Thyroid gland (tissue), 4 donors: ENCODE data around the gene VPS54.

ENCODE experiments used
- CTCF ChIP-seq, 6 experiments: fragments of 200-600 bp in 3 of 6; fragments of 450-650 bp in 3 of 6; sonication (generic) in 3 of 6; IDR thresholded peaks; one replicate each; pipeline ENCODE4 v1.5.1; 2016 to 2019; ENCODE audit warnings: antibody characterized with exemption in 6 of 6, mild to moderate bottlenecking in 2 of 6, inconsistent platforms in 1 of 6, moderate library complexity in 1 of 6
- POLR2A ChIP-seq, 2 donors: fragments of 450-650 bp; IDR thresholded peaks; one replicate each; pipeline ENCODE4 v1.6.1; 2017; ENCODE audit warnings: antibody characterized with exemption in 2 of 2, mild to moderate bottlenecking in 2 of 2, moderate library complexity in 1 of 2

DNA sequence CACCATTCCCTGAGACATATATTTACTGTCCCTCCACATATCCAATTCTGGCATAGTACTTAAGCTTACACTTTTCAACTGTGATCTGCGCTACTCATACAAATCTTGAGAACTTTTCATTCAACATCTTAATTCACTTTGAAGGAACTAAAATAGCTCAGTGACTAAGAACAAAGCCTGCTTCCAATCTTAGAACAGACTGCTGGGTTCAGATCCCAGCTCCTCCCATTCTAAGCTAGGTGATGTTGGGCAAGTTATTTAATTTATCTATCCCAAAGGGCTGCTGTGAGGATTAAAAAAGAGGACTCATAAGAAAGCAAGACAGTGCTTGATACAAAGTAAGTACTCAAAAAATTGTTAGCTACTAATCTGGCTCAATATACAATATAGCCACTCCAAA is 119.6 kb downstream of the VPS54 start:
- TF ChIP-seq CTCF (IDR thresholded peaks at IDR 0.05) (no peak), POLR2A (IDR thresholded peaks at IDR 0.05) (no peak)
